Right lobe of liver (tissue), 6 donors: ENCODE data around the gene KLF11. TPM values are rescaled to one million over a fixed set of nuclear protein-coding genes. Genes with fewer than 3 reads are reported as not detected.

Experiments used
- ATAC-seq, 4 donors: fragments of 200-7000 bp; cut with Tn5 transposase; one replicate each; pipeline ENCODE4 v1.9.1; 2020; ENCODE audit warnings: mild to moderate bottlenecking in 4 of 4, moderate library complexity in 4 of 4
- DNase-seq, 3 donors: peaks; one replicate each; pipeline ENCODE4 v3.0.0-alpha.2; 2020
- H3K27ac ChIP-seq, 3 donors: fragments of 200-600 bp; one replicate each; pipeline ENCODE4 v1.8.0; 2022
- H3K27me3 ChIP-seq, 2 donors: fragments of 200-600 bp; one replicate each; pipeline ENCODE4 v1.8.0; 2022
- H3K36me3 ChIP-seq, 4 donors: fragments of 200-600 bp; sonication (generic) in 1 of 4; one replicate each; pipeline versions ENCODE4 v1.5.1 to v1.8.0; 2017 to 2022; ENCODE audit warnings: control low read depth in 1 of 4
- H3K4me1 ChIP-seq, 4 donors: fragments of 200-600 bp; sonication (generic) in 1 of 4; one replicate each; pipeline versions ENCODE4 v1.5.1 to v1.8.0; 2017 to 2022; ENCODE audit warnings: control low read depth in 1 of 4
- H3K4me3 ChIP-seq, 3 donors: fragments of 200-600 bp; one replicate each; pipeline ENCODE4 v1.8.0; 2022
- H3K9me3 ChIP-seq, 4 donors: fragments of 200-600 bp; sonication (generic) in 1 of 4; one replicate each; pipeline versions ENCODE4 v1.5.1 to v1.8.0; 2017 to 2022; ENCODE audit warnings: control low read depth in 1 of 4
- CTCF ChIP-seq, 4 donors: fragments of 200-600 bp in 3 of 4; fragments of 450-650 bp in 1 of 4; IDR thresholded peaks; one replicate each; pipeline versions ENCODE4 v1.5.1 to v1.8.0; 2016 to 2022; ENCODE audit warnings: antibody characterized with exemption in 4 of 4, mild to moderate bottlenecking in 2 of 4
- POLR2A ChIP-seq: fragments of 450-650 bp; IDR thresholded peaks from one replicate; pipeline ENCODE4 v1.6.1; 2017; ENCODE audit warnings: antibody characterized with exemption, mild to moderate bottlenecking
- WGBS: methylation state at CpG from one replicate; pipeline ENCODE4 v1.1.6; 2018; ENCODE audit warnings: low coverage, low lambda C conversion rate; ENCODE audit not compliant: insufficient coverage; ENCODE audit errors: missing lambda C conversion rate; 5-methylcytosine and 5-hydroxymethylcytosine counted together
- intact Hi-C, 2 donors: fragments of 100-400 bp; cut with DNase I; formaldehyde crosslinking; loops; one replicate each; pipeline versions ENCODE4 v1.11.2 to v1.14.1; 2022
- total RNA-seq, 6 experiments: library from RNA; depleted of rRNA in 2 of 6; stranded (reverse); fragments of >200 nt in 2 of 6; fragmentation: NEBNext Ultra II Directional in 3 of 6; extraction: Animal tissue kit (Norgen Biotek cat#: 25700) in 3 of 6; gene quantifications; one replicate each; pipeline versions ENCODE4 v1.1.0 to v1.2.4, GENCODE V29; 2016 to 2023
- donor health status: DM: no; HTN: yes; CAD: no.
- donor health status: DM: no; HTN: no; CAD: no.
- donor health status: DM: no; HTN: no; CAD: no.
- donor health status: DM: no; HTN: yes; CAD: no.
- donor health status: DM: no; HTN: yes; CAD: no.

The KLF11 gene
- total RNA-seq, 6 experiments from 2014 or later = 10.9 to 40.1 (median 27.8) TPM

GRCh38 chr2:9997936-9998335 is 45.4 kb upstream of the KLF11 start:
- H3K9me3 ChIP-seq = no peaks in the 10 kb centered on the region
- TF ChIP-seq CTCF (IDR thresholded peaks at IDR 0.05) = no peak
- no peak for TF ChIP-seq POLR2A
- 54% methylated on average over 5 of the region's 7 CpGs for WGBS
- no peaks in the 10 kb centered on the region for H3K27me3 ChIP-seq
- H3K36me3 ChIP-seq = peaks cover 0 to 5% (median 3%) of the 10 kb centered on the region in 4 donors
- no peak overlapping the region for H3K4me3 ChIP-seq
- DNase-seq = no peak
- H3K27ac ChIP-seq = no peak overlapping the region
- intact Hi-C loops = no loop called here
- no peak for ATAC-seq
- H3K4me1 ChIP-seq = no peaks in the 10 kb centered on the region

- intact Hi-C loops = no loop called here
- Histone ChIP-seq H3K4me1 (no peaks in the 10 kb centered on the region), H3K9me3 (no peaks in the 10 kb centered on the region), H3K27me3 (no peaks in the 10 kb centered on the region), H3K4me3 (no peak overlapping the region), H3K27ac (no peak overlapping the region), H3K36me3 (peaks cover 0 to 5% (median 3%) of the 10 kb centered on the region in 4 donors)
- 78% methylated on average over 15 of the region's 20 CpGs for WGBS
- ATAC-seq = peak in 2 of 4 donors; percentile 16 to 25
- no peak for TF ChIP-seq CTCF (IDR thresholded peaks at IDR 0.05)
- no peak for TF ChIP-seq POLR2A
- DNase-seq = no peak
Observed at GRCh38 chr2:9998916-9999654, 44.3 kb upstream of the KLF11 start.

DNA sequence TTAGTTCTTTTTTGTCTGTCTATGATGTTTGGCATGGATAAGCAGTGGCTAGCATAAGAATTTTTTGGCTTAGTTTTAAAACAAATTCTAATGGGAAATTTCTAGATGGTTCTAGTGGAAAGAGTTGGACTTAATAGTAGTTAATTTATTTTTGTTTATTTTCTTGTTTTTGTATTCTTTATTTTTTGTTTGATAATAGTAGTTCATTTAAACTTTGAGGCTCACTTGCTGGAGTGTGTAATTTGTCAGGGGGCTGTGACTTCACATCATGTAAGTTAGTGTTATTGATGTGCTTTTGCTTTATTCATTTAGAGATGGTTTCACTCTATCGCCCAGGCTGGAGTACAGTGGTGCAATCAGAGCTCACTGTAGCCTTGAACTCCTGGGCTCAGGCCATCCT is 43.7 kb upstream of the KLF11 start:
- H3K27ac ChIP-seq = no peak overlapping the region
- H3K9me3 ChIP-seq = no peaks in the 10 kb centered on the region
- no peak for DNase-seq
- H3K36me3 ChIP-seq = peaks cover 0 to 5% (median 3%) of the 10 kb centered on the region in 4 donors
- 40% methylated on average over 1 of the region's 1 CpG for WGBS
- intact Hi-C loops = no loop called here
- no peaks in the 10 kb centered on the region for H3K4me1 ChIP-seq
- no peak for TF ChIP-seq CTCF (IDR thresholded peaks at IDR 0.05)
- no peak for TF ChIP-seq POLR2A
- no peaks in the 10 kb centered on the region for H3K27me3 ChIP-seq
- no peak for ATAC-seq
- no peak overlapping the region for H3K4me3 ChIP-seq

GRCh38 chr2:10000541-10000940 is 42.8 kb upstream of the KLF11 start:
- TF ChIP-seq CTCF (IDR thresholded peaks at IDR 0.05) (no peak), POLR2A (no peak)
- ATAC-seq (no peak), DNase-seq (no peak)
- H3K9me3 ChIP-seq = no peaks in the 10 kb centered on the region
- H3K36me3 ChIP-seq = peaks cover 0 to 5% (median 3%) of the 10 kb centered on the region in 4 donors
- H3K4me1 ChIP-seq = no peaks in the 10 kb centered on the region
- WGBS = 100% methylated on average over 1 of the region's 8 CpGs
- H3K27me3 ChIP-seq = no peaks in the 10 kb centered on the region
- H3K27ac ChIP-seq = no peak overlapping the region
- intact Hi-C loops = no loop called here
- H3K4me3 ChIP-seq = no peak overlapping the region
